ENCODE results near the gene SPDEF.

Gene SPDEF

DNA sequence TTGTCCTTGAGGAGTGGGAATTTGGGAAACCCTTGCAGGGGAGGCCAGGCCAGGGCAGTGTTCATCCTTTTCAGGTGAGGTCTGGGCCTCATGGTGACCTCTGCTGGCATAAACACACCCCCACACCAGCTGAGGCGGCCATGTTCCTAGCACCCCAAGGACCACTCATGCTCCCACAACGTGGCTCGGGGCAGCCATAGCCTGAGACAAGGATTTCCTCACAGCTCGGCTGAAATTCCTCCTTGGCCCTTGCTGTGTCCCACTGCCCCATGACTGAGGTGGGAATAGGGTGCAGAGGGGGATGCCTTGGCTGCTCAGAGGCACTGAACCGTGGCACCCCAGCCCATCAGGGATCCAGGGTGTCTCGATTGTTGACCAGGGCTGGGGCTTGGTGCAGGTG, 27.3 kb upstream of the SPDEF start:
- DNase-seq = no peak

DNA sequence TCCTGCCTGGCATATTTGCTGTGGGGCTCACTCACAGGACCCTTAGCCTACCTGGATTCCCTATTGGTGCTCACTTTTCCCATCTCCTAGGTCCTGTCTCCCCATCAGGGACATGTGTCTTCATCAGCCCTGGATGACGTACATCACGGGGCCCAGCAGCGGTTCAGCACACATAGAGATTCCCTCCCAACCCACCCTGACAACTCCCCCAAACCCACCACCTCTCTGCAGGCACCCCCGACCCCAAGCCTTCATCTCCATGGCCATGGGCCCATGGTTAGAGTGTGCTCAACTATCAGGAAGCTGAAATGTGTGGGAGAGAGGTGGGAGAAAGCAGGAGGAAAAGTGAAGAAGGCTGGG, 25.4 kb upstream of the SPDEF start:
- no peak for DNase-seq

DNA sequence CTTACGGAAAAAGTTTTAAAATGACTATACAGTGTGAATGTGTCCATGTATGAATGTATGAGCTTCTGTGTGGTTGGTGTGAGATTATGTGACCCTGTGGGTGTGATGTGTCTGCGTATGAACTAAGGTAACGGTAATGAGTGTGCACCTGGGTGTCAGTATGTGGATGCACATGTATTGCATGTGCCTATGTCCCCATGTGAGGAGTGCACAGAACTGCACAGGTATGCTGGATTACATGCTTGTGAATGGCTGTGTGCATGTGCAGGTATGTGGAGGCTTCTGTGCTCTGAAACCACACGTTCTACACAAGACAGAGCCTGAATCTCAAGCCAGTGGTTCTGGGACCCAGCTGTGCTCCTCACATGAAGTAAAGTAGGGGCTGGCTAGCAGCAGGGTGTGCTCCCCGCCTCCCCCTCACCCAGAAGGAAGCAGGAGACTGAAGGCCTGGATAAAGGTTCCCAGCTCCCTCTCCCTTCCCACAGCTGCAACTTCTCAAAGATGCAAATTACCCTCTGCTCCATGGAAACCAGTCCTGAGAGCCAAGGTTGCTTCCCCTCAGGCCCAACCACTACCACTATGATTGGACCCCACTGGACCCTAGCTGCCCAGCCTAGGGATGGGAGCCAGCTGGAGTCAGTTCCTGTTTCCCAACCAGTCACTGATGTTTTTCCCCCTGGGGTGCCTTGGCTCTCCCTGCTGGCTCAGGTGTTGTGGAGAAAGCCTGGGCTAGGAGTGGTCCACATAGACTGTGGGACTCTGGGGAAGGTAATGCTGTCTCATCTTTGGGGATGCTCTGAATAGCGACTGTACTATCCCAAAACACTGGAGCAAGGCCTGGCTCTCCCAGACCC, 24.8 kb upstream of the SPDEF start:
- DNase-seq = no peak

DNA sequence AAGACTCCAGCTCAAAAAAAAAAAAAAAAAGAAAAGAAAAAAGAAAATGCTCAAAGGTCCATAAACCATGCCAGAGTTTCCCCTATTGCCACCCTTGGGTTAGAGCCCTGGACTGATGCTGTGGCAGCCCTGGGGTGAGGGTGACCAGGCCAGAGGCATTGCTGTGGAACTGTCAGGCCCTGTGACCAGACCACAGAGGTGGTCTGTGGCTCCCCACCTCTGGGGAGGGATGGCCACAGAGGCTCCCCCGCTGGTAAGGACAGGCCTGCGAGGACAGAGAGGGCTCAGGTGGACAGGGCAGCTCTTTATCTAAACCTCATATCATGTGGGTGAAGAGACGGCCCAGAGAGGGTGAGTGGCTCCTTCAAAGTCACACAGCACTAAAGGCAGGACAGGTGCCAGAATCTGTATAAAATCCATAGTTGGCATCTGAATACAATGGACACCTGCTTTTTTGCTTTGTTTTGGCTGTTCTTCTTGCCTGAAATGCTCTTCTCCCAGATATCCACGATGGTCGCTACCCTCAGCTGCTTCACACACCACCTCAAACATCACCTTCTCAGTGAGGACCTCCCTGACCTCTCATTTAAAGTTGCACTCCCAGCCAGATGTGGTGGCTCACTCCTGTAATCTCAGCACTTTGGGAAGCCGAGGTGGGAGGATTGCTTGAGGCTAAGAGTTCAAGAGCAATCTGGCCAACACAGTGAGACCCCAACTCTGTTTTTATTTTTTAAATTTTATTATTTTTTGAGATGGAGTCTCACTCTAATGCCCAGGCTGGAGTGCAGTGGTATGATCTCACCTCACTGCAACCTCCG, 22.5 kb upstream of the SPDEF start:
- DNase-seq = no peak

DNA sequence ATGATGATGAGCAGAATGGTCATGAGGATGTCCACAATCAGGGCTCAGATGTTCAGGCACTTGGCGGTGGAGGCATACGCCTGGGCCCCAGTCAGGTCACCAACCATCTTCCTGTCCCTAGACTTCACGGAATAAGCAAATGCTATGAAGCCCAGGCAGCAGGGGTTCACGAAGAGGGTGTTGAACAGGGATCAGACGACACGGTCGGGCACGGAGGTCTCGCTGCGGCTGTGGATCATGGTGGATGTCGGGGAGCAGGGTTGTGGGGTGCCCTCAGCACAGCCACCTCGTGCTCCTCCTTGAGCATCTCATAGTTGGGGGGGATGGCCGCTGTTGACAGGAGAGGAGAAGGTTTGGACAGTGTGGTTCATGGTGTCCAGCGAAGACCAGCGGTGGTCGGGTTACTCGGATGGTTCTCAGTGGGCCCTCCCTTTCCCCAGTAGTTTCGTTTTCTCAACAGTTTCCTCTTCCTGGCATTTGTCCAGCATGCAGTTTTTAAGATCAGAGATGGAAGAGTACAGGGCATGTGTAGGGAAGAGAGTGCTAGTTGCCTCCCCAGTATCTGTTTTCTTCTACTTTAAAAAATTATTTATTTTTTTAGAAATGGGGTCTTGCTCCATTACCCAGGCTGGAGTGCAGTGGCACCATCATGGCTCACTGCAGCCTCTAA, 20.3 kb upstream of the SPDEF start:
- DNase-seq = no peak

DNA sequence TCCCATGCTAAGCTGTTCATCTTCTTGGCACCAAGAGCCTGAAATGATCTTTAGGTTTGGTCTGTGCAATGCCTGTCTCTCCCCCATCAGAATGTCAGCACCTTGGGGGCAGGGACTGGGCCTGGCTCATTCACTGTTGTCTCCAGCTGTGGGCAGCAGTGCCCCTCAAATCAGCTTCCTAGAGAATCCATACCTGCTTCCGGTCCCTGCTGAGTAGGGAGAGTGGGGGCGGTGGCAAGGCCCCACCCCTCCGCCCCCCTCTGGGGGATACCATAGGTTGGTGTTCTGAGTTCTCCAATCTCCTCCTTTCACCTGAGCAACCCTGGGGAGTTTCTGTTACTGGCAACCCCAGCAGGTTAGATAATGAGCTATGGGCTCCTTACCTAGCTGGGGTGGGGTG, 19.2 kb upstream of the SPDEF start:
- DNase-seq = no peak

DNA sequence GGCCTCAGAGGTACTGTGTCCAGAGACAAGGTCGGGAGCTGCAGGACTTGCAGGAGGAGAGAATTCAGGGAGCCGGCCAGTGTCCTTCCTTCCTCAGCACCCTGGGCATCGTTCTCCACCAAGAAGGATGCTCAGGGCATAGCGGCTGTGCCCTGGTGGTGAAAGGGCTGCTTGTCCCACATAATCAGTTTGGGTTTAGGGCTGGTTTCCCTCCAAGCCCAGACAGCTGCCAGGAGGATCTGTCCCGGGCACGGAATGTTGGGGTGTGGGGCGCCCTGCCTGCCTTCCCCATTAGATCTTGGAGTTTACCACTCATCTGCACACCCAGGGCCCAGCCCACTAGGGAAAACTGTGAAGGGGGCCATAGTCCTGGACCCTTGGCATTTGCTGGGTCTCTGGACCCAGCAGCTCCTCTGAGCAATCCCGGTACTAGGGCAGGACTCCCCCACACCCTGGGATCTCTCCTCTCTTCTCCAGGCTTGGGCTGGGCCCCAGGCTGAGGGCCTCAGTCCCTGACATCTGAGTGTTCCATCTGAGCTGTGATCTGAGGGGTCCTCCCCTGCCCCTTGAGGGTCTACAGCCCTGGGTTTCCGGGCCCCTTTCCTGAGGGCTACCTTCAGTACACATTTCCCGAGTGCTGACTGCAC, 18.6 kb upstream of the SPDEF start:
- DNase-seq = no peak

DNA sequence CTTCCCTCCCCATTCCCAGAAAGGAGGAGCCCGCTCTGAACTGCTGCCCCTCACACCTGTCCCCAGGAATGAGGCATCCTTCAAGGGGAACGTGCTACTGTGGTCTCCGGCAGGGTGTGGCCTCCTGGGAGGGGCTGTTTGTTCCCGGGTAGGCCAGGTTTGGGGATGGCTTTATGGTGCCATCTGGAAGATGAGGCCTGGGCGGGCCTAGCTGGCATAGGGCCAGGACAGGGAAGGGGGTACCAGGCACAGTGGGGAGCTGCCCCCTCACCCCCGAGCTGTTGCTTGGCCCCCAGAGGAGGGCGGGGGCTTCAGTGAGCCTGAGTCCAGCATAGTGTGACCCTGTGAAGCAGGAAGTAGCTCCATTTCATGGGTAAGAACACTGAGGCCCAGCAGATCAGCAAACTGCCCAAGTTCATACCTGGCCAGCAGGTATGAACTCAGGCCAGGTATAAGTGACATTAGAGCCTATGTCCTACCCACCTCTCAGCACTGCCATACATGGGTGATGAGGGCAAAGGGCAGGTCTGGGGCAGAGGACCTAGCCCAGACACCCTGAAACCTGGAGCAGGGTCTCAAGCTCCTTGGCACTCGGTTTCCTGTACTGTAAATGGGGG, 17.5 kb upstream of the SPDEF start:
- no peak for DNase-seq

DNA sequence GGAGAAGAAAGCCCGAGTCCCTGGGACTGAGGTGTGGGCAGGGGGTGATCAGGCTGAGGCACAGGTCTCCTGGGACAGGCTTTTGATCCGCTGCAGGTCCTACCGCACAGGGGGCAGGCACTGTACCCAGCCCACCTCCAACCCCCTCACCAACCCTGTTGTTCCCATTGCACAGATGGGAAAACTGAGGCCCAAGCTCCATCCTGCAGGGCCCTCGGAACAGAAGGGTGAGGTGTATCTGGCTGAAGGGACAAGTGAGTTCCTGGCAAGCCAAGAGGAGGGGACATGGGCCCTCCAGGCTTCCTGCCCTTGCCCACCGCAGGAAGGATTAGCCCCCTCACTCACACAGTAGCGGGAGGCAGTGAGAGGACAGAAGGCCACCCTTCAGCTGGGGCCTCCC, 16.5 kb upstream of the SPDEF start:
- no peak for DNase-seq

DNA sequence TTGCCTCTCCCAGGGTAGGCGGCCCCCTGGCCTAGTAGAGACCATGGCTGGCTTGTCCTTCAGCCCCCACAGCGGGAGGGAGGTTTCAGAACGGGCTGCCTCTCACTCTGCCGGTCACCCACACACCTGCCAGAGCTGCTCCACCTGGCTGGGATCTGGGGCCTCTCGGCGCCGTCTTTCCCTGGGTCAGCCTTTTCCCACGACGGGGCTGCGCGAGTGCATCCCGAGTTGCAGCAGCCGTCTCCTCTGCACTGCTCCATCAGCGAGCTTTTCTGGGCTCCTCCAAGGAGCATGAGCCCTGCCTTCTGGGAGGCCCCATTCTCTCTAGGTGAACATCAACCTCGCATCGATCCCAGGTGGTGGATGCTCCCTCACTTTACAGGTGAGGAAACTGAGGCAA, 15.9 kb upstream of the SPDEF start:
- no peak for DNase-seq

DNA sequence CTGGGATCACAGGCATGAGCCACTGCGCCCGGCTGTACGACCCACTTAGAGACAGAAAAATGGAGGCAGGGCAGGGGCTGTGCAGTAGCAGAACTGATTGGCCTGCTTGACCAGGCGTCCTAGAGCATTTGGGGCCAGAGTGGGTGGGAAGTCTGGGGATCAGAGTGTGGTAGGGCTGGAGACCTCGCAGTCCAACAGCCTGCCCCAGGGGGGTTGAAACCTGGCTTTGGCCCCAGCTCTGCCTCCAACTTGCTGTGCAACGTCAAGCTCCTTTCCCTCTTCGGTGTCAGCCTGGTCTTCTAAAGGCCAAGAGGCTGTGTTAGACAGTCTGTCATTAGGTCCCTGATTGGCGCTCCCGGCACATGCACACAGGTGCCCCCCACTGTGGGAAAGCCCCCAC, 15.3 kb upstream of the SPDEF start:
- no peak for DNase-seq

DNA sequence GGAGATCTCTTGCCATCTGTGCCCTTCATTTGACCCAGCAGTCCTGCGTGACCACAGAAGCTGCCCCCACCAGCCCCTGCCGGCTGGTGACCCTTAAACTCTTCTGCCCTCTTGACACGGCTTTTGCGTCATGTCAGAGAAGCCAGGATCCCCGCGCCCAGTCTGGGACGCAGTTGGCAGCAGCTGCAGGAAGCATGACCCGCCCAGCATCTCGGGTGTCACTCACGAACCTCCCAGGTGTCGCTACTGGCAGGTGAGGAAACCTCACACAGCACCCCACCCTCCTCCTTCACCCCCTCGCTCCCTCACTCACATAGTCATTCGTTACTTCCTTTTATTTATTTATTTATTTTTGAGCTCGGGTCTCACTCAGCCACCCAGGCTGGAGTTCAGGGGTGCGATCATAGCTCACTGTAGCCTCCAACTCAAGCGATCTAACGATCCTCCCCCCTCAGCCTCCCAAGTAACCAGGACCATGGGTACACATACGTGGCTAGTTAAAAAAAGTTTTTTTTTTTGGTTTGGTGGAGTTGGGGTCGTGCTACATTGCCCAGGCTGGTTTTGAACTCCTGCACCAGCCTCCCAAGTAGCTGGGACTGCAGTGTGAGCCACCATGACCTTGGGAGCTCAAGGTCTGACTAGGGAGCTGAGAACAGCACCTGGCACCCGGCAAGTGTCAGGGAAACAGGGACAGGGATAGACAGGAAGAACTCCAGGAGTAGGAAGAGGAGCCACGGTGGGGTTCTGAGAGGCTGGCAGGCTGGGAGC, 14.1 kb upstream of the SPDEF start:
- DNase-seq = no peak

DNA sequence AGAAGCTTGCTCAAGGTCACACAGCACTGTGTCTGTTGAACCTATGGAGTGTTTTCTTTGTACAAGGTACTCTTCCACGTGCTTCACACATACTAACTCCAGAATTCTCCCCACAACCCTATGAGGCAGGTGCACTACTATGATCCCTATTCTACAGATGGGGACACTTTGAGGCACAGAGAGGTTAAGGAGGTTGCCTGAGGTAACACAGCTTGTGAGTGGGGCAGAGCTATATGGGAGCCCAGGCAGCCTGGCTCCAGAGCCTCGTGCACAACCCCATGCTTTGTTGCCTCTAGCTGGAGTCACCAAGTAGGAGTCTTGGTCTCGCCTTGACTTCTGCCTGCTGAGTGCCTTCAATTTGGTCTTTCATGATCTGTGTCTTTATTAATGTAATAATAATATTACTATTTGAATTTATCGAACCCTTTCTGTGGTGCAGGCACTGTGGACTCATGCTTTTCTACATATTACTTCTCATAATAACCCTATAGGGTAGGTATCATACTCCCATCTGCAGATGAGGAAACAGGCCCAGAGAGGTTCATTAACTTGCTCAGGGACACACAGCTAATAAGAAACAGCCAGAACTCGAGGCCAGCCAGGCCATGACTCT, 13.3 kb upstream of the SPDEF start:
- DNase-seq = no peak

DNA sequence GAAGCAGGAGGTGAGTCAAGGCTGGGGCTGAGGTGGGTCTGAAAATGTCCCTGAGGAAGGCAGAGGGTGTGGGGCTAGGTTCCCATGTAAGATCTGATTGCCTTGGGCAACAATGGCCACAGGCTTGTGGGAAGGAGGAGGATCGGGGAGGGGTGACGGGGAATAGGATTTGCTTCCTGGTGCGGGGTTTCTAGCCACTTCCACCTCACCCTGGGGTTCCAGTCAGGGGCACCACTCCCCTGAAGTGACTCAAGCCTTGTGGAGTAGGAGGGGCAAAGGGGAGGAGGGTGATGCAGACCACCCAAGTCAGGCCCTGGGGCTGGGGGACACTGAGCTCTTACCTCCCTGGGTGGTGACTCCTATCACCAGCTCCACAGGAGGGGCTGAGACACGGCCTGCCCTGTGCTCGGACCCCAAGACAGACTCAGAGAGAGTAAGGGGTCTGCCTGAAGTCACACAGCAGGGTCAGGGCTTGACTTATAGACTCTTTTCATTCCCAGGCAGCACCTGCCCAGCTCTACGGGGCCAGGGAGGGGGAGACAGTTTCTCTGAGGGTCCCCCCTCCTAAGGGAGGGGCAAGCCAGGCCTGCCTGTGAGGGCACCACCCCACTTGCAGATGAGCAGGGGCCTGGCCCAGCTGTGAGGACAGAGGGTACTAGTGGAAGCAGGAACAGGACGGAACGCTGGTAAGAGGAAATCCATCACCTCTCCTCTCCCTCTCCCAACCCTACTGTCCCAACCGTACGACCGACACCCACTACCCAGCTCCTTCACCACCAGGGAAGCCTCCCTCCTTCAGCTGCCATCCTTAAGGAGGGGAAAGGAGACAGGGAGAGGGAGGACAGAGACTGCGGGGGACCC, 12.4 kb upstream of the SPDEF start:
- no peak for DNase-seq

DNA sequence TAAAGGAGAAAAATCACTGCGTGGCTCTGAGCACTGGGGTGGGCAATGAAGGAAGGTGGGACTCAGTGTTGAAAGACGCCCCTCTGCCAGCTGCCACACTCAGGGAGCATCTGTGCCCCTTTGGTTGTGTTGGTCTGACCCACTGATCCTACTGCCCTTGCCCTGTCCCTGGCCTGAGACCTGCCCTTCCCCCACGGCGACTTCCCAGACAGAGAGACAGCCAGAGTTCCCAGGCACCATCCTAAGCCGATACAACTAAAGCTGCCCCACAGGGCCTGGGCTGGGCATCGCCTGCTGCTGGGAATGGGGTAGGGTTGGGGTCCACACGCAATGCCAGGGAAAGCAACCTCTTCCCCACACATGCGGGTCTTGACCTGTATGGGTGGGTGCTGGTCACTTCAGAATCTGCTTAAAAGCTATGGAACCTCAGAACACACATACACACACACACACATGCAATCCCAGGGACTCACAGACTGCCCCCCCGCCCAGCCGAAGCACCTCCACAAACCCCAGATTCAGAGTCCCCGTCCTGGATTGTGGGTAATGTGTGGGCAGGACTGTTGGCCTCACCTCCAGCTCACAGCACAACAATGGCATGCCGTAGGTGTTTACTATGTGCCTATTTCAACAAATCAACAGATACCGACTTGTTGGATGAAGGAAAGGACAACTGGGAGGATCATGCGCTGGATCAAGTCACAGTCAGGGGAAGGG, 10.9 kb upstream of the SPDEF start:
- DNase-seq = no peak

DNA sequence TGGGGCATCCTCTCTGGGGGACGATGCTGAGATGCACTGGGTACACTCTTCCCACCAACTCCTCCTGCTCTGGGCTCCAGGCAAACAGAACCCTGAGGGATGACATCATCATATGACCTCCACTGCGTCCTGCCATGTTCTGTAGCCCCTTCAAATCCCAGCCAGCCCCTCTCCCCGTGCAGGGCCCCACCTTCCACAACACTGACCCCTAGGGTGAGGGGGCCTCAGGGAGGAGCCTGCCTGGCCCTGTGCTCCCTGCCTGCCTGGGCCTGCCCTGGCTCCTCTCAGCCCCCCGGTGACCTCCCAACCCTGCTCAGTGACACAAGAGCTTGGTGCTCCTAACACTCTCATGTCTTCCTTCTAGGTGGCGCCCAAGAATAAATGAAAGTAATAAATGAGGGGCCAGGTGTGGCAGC, 9.6 kb upstream of the SPDEF start:
- DNase-seq = no peak

DNA sequence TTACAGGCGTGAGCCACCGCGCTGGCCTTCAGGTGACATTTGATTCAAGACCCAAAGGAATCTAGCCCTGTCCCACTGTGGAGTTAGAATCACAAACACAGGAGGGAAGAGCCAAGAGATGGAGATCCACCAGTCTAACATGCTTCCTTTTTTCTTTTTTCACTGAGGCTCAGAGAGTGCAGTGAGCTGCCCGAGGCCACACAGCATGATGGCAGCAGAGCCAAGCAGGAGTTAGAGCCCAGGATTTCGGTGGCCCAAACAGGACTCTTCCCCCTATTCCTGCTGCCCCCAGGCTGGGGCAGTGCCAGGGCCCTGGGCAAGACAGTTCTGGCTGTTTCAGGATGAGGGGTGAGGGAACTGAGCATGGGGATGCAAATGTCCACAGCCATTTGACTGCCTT, 8.1 kb upstream of the SPDEF start:
- no peak for DNase-seq

DNA sequence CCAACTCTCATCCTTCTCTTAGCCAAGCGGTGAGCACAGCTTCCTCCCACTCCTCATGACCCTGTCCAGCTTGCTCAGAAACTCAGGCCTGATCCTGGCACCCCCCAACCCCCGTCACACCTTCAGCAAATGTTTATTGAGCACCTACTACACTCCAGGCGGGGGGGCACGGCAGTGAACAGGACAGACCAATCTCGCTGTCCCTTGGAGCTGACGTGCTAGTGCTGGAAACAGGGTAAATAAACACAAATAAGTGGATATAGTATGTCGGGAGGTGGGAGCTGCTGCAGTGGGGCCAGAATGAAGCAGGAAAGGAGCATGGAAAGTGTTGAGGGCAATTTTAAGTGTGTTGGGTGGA, 7.4 kb upstream of the SPDEF start:
- no peak for DNase-seq

DNA sequence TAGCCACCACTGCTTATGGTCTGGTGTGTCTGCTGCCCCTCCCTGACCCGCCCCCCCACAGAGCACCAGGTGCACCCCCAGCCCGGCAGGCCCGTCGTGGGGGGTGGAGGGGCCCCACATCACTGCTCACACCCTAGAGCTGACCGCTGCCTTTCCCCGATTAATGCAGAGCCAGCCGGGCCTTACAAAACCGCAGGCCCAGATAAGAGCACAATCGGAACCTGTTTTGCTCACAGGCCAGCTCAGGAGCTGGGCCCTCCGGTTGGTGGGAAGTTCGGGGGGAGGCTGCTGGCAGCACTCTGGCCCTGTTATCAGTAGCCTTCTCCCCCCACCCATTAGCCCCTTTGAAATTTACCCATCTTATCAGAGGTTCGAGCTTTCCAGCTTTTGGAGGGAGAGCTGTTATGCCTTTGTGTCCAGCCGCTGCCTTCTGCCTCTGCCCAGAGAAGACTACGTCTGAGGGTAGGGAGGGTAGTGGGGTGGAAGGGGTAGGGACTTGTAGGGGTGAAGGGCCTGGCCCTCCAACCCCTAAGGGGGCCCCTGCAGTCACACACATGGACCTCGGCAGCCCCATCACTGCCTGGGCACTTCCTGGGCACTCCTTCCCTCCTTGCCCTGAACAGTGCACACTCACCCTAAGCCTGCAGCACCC, 6.9 kb upstream of the SPDEF start:
- DNase-seq = no peak

DNA sequence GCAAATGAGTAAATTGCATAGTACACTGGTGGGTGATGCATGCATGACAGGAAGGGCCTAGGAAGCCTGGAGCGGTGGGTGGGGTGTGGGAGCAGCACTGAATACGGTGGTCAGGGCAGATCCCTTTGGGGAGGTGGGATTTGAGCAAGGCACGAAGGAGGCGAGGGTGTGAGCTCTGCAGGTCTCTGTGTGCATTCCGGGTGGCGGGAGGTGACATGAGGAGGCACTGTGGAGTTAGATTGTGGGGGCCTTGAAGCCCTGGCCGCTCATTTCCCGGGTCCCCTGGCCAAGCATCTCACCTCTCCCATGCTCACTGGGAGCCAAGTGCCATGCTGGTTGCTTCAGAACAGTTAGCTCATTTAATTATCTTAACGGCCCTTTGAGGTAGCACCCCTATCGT, 6.2 kb upstream of the SPDEF start:
- DNase-seq = no peak

Data from NCI-H187 (cell line).